Fibroblast of peridontal ligament (primary cell): ENCODE measurements around the gene VEGFB.
"Not testable (repeated sequence)": the region's sequence is repeated elsewhere in the genome, so short reads cannot be mapped to it uniquely, and the experiment has no call there.

Experiments used
- DNase-seq: peaks from one replicate; pipeline ENCODE4 v3.0.0-alpha.2; 2010; ENCODE audit errors: extremely low read depth

VEGFB gene

GRCh38 chr11:64231546-64231945, 2.8 kb upstream of the VEGFB start:
- DNase-seq = no peak

- DNase-seq = no peak
Measured at GRCh38 chr11:64232182-64232966, 2.0 kb upstream of the VEGFB start.

DNA sequence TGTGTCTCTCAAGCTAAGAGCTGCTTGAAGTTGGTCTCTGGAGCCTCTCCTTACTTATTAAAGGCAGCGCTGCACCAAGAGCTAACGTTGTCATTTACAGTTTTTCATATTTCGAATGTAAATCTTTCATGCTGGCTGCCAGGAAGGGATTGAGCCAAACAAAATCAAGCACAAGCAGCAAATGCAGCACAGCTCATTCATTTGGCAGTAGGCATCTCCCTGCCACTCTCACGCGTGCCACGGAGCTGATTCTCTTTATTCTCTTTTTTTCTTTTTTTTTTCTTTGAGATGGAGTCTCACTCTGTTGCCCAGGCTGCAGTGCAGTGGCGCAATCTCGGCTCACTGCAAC, 1.4 kb upstream of the VEGFB start:
- no peak for DNase-seq

DNA sequence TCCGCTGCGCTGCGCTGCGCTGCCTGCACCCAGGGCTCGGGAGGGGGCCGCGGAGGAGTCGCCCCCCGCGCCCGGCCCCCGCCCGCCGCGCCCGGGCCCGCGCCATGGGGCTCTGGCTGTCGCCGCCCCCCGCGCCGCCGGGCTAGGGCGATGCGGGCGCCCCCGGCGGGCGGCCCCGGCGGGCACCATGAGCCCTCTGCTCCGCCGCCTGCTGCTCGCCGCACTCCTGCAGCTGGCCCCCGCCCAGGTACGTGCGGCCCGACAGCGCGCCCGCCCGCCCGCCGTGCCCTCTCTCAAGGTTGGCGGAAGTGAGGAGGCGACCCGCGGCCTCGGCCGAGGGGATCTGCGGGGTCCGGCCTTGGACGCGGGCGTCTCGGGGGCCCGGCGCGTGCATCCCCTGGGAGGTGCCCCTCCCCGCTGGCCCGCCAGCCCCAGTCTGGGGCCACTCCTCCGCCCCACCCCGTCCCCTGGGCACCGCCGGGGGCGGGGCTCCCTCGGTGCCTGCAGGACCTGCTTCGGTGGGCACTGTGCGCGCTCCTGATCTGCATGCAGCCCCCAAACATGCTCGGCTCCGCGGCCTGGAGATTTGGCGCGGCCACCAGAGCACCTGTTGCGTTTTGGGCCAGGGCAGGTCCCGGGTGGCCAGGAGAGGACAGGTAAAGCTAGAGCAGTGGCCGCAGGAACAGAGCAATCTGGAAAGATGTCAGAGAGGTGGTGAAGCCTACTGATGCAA, 429 bp downstream of the VEGFB start:
- no peak for DNase-seq

DNA sequence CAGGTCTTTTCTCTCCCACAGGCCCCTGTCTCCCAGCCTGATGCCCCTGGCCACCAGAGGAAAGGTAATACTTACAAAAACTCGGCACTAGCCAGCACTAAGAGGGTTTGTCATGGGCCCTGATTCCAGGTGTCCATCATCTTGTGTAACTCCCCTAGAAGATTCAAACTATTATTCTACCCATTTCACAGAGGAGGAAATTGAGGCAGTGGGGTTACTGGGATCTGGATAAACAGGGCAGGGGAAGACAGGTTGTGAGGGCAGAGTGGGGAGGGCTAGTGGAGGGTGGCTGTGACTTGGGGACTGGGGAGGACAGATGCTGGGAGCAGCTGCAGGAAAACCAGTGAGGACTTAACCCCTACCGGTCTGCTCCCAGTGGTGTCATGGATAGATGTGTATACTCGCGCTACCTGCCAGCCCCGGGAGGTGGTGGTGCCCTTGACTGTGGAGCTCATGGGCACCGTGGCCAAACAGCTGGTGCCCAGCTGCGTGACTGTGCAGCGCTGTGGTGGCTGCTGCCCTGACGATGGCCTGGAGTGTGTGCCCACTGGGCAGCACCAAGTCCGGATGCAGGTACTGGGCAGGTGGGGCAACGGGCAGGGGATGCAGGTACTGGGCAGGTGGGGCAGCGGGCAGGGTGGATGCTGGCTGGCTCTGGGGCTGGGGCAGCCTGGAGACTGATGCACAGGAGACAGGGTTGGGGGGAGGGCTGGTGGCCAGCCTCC, 1.2 kb downstream of the VEGFB start:
- DNase-seq = no peak

GRCh38 chr11:64237484-64237951, 3.1 kb downstream of the VEGFB start:
- DNase-seq = no peak

DNA sequence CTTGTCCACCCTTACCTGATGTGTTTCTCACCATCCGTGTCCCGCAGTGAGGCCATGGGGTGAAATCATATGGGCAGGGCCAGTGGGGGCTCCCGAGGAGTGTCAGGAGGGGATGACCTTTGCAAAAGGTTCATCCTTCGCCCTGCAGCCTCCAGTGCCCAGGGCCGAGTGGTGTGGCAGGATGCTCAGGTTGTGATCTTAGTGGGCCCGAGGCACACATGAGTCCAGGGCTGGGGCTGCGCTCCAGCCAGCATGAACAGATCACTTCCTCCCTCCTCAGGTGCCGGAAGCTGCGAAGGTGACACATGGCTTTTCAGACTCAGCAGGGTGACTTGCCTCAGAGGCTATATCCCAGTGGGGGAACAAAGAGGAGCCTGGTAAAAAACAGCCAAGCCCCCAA, 3.7 kb downstream of the VEGFB start:
- no peak for DNase-seq

DNA sequence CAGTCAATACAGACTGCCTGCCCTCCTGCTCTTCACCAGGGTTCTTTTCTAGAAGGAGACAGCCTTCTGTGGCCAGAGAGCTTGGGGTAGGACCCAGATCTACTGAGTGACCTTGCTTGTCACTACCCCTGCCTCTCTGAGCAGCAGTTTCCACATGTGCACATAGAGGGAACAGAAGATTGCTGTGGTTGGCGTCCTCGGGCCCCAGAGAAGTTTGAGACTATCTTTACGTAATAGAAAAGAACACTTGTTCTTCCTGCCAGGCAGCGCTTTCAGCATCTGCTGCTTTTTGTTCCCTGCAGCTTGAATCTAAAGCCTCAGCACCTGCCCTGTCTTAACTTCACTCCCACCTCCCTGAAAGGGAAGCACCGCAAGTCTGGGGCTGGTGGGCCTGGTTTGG, 4.6 kb downstream of the VEGFB start:
- no peak for DNase-seq

GRCh38 chr11:64239662-64240434, 5.5 kb downstream of the VEGFB start:
- no peak for DNase-seq

- peak; percentile 94 for DNase-seq
Measured at GRCh38 chr11:64240435-64241240, 6.3 kb downstream of the VEGFB start, which contains the start of gene FKBP2. Gene FKBP2 (plus strand): TSS chr11:64241095. CDS start chr11:64242388, 1,293 bp downstream.

DNA sequence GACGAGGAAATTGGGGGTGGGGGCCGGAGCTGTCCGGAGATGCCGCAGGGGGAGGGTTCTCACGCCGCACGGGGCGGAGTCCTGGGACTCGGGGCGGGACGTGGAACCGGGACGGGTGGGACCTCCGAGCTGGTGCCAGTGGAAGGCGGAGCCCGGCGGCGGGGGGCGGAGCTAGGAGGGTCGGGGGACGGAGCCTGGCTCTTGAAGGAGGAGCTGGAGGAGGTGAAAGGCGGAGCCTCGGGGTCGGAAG, 6.8 kb downstream of the VEGFB start:
- DNase-seq = peak; percentile 98

DNA sequence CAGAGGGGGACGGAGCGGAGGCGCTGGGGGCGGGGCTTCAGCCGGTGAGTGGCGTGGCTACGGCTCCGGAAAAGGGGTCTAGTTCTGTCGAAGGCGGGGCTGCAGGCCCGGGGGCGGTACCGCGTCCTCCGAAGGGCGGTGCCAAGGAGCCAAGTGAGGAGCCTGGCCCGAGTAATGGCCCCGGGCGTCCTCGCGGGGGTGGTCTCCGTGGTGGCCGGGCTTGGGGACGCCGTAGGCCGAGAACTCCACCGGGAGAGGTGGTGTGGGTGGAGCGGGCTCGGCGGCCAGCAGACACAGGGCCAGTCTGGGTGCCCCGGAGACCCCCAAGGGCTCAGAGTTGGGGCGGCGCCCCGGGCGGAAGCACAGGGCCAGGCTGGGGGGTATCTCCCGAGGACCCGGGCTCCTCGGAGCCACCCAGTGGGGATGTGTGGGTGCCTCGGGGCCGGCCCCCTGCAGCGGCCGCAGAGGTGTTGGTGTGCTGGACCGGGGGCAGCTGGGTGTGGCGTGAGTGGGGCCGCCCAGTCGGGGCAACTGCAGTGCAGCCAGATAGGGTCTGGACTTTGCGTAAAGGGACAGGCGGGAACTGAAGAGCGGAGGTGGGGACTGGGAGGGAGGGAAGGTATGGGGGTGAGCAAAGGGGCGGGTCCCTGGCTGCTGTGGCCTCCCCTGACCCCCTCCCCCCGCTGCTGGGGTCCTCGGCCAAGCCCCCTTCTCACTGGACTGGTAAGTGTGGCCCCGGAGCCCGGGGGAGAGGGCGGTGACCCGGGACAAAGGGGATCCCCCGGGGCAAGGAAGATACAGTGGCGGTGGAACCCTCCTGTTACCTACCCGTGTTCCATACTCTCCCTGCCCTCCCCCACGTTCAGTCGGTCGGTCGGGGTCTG, 7.3 kb downstream of the VEGFB start:
- no peak for DNase-seq

GRCh38 chr11:64243236-64243854, 9.0 kb downstream of the VEGFB start:
- DNase-seq = no peak

DNA sequence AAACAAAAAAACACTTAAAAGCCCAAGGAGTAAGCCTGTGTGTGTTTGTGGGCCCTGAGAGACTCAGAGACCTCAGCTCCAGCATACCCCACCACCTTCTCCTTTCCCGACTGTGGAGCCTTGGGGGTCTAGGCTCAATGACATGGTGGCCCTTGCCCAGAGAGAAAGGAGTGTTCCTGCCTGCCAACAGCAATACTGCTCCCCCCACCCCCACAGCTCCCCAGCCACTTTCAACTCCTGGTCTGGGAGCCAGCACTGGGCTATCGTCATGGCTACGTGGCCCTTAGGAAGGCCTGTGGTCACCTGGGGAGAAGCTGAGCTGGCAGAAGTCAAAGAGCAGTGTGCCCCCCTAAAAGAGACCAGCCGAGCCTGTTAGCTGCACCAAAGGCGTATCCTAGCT, 9.7 kb downstream of the VEGFB start:
- no peak for DNase-seq

GRCh38 chr11:64244966-64245365, 10.6 kb downstream of the VEGFB start:
- no peak for DNase-seq

DNA sequence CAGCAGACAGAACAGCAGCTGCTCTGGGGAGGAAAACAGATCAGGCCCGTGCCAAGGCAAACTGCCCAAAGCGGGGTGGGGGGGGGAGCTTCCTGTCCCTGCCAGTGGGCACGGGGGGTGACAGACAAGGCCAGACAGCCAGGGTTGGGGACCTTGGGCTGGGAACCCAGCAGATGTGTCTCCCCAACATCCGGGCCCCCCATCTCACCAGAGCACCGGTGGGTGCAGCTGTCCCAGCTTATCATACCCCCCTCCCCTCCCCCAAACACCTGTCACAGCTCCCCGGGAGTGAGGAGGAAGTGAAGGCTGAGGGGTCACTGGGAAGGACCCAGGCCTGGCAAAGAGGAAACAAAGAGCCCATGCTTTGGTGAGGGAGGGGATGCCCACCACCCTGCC, 11.0 kb downstream of the VEGFB start:
- no peak for DNase-seq

- DNase-seq = peak; percentile 77
Measured at GRCh38 chr11:64245797-64246620, 11.6 kb downstream of the VEGFB start.

GRCh38 chr11:64246621-64246870, 12.2 kb downstream of the VEGFB start:
- DNase-seq = not testable (repeated sequence)
